Heart left ventricle (tissue), 13 donors: ENCODE measurements around the gene ALK.

ENCODE experiments used
- POLR2A ChIP-seq, 2 donors: fragments of 450-650 bp; IDR thresholded peaks; one replicate each; pipeline ENCODE4 v1.6.1; 2017; ENCODE audit warnings: antibody characterized with exemption in 2 of 2, mild to moderate bottlenecking in 2 of 2, moderate library complexity in 2 of 2
- TF ChIP-seq, protein P1 (sequence below), 12 donors: fragments of 200-600 bp; sonication (generic) in 4 of 12; IDR thresholded peaks; one replicate each; pipeline versions ENCODE4 v1.5.0 to v1.8.0; 2018 to 2022; ENCODE audit warnings: antibody characterized with exemption in 12 of 12, mild to moderate bottlenecking in 5 of 12
- donor health status: ischemic (EF 13 %, LVEDD 7.1; RV severe dilation, severe dysfunction).
- donor health status: DM: no; HTN: yes; CAD: no.
- donor health status: DM: no; HTN: no; CAD: no.
- donor health status: ischemic (EF 25% LVEDD 6.9; RV normal size, moderate dysfunction).
- donor health status: ischemic (EF 25% LVEDD 5.7; RV mildly dilated, moderate dysfunction).
- donor health status: ischemic (EF 35%, LVEDD 5.7; RV mildly dilated, moderate dysfunction).
- donor health status: nonischemic (EF 11% LVEDD 7.7; RV severe dilation, severe dysfunction).
- donor health status: DM: yes; HTN: yes; CAD: no.
- donor health status: PGD.
- donor health status: ischemic (EF 29% LVEDD 5.4; RV normal size, mild dysfunction).
- donor health status: nonischemic (EF 23%, LVEDD 6.1; RV moderate dilation, normal function).

DNA sequence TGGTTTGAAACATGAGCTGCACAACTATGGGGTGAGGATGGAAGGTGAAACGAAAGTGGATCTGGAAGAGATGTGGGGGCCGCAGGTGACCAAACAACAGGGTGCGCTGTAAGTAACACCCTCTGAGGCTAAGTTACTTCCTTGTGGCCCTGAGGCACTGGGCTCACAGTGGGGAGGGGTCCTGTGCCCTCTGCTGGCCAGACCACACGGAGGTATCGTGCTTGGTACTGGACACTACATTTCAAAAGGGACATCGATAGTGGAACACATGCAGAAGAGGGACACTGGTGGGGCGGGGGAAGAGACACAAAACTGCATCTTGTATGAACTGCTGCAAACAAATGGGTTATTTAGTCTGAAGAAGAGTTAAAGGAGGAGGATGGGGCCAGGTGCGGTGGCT is 695.6 kb downstream of the ALK start:
- TF ChIP-seq, protein P1, sequence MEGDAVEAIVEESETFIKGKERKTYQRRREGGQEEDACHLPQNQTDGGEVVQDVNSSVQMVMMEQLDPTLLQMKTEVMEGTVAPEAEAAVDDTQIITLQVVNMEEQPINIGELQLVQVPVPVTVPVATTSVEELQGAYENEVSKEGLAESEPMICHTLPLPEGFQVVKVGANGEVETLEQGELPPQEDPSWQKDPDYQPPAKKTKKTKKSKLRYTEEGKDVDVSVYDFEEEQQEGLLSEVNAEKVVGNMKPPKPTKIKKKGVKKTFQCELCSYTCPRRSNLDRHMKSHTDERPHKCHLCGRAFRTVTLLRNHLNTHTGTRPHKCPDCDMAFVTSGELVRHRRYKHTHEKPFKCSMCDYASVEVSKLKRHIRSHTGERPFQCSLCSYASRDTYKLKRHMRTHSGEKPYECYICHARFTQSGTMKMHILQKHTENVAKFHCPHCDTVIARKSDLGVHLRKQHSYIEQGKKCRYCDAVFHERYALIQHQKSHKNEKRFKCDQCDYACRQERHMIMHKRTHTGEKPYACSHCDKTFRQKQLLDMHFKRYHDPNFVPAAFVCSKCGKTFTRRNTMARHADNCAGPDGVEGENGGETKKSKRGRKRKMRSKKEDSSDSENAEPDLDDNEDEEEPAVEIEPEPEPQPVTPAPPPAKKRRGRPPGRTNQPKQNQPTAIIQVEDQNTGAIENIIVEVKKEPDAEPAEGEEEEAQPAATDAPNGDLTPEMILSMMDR (IDR thresholded peaks at IDR 0.05), result no peak
- TF ChIP-seq POLR2A (IDR thresholded peaks at IDR 0.05), result no peak
